ENCODE data around the gene NUBP2.
A peak's percentile ranks its signal among the peaks of the same experiment; 100 is the strongest.

NUBP2 gene

GRCh38 chr16:1812732-1813163 lies 30.0 kb downstream of the NUBP2 start:
- peak; percentile 68 for DNase-seq

- no peak for DNase-seq
Measured at GRCh38 chr16:1815461-1815860, 32.7 kb downstream of the NUBP2 start.

- DNase-seq: no peak
Measured at GRCh38 chr16:1816396-1817275, 33.9 kb downstream of the NUBP2 start.

GRCh38 chr16:1817276-1817589 lies 34.5 kb downstream of the NUBP2 start:
- DNase-seq: no peak

GRCh38 chr16:1817716-1818115 lies 35.0 kb downstream of the NUBP2 start:
- DNase-seq: no peak

GRCh38 chr16:1818204-1818872 lies 35.6 kb downstream of the NUBP2 start:
- DNase-seq: no peak

- DNase-seq: no peak
Measured at GRCh38 chr16:1818873-1819525, 36.2 kb downstream of the NUBP2 start.

GRCh38 chr16:1819611-1820010 lies 36.9 kb downstream of the NUBP2 start:
- DNase-seq: no peak

GRCh38 chr16:1820096-1820945 lies 37.6 kb downstream of the NUBP2 start:
- no peak for DNase-seq

- no peak for DNase-seq
Measured at GRCh38 chr16:1820946-1821290, 38.2 kb downstream of the NUBP2 start.

GRCh38 chr16:1821861-1822611 lies 39.3 kb downstream of the NUBP2 start:
- no peak for DNase-seq

- DNase-seq: no peak
Measured at GRCh38 chr16:1822801-1823200, 40.0 kb downstream of the NUBP2 start.

GRCh38 chr16:1823821-1824220 lies 41.1 kb downstream of the NUBP2 start:
- peak; percentile 23 for DNase-seq

- DNase-seq: no peak
Measured at GRCh38 chr16:1825381-1825863, 42.7 kb downstream of the NUBP2 start.

- DNase-seq: peak; percentile 67
Measured at GRCh38 chr16:1825864-1826690, 43.3 kb downstream of the NUBP2 start.

GRCh38 chr16:1826691-1827573 lies 44.2 kb downstream of the NUBP2 start, which contains the start of the genes FAHD1 and HAGH:
Gene FAHD1 (plus strand): TSS chr16:1827206. CDS start chr16:1827239, 33 bp downstream.
Gene HAGH (minus strand): TSS chr16:1826825. CDS start chr16:1826787, 38 bp downstream.
- DNase-seq: peak; percentile 90

GRCh38 chr16:1828645-1829410 lies 46.1 kb downstream of the NUBP2 start:
- no peak for DNase-seq

GRCh38 chr16:1830213-1830612 lies 47.5 kb downstream of the NUBP2 start:
- no peak for DNase-seq
